Endodermal cell (in vitro differentiated cells): ENCODE measurements around the gene AFF3. TPM values are rescaled to one million over a fixed set of nuclear protein-coding genes. Genes with fewer than 3 reads are reported as not detected.

Experiments
- DNase-seq: peaks from one replicate; pipeline ENCODE4 v3.0.0-alpha.2; 2017
- H3K27ac ChIP-seq: 2 replicates; pipeline ENCODE4 v1.5.1; 2013; ENCODE audit warnings: mild to moderate bottlenecking, low read depth, low read length, moderate library complexity
- H3K27me3 ChIP-seq: 2 replicates; pipeline ENCODE4 v1.6.1; 2013; ENCODE audit warnings: mild to moderate bottlenecking, low read length, moderate library complexity; ENCODE audit not compliant: insufficient read depth, control insufficient read depth, poor library complexity, severe bottlenecking
- H3K36me3 ChIP-seq: 2 replicates; pipeline ENCODE4 v1.7.0; 2013; ENCODE audit warnings: mild to moderate bottlenecking, low read length, moderate library complexity; ENCODE audit not compliant: control insufficient read depth, insufficient read depth
- H3K4me1 ChIP-seq: one replicate; pipeline ENCODE4 v1.7.0; 2013; ENCODE audit warnings: low read length; ENCODE audit not compliant: control insufficient read depth, insufficient read depth
- H3K4me3 ChIP-seq: 2 replicates; pipeline ENCODE4 v1.5.1; 2013; ENCODE audit warnings: mild to moderate bottlenecking, low read length, moderate library complexity
- H3K9ac ChIP-seq: 2 replicates; pipeline ENCODE4 v1.6.1; 2013; ENCODE audit warnings: mild to moderate bottlenecking, low read length, moderate library complexity; ENCODE audit not compliant: poor library complexity, severe bottlenecking; ENCODE audit errors: extremely low read depth
- H3K9me3 ChIP-seq: 2 replicates; pipeline ENCODE4 v1.6.1; 2013; ENCODE audit warnings: mild to moderate bottlenecking, low read length, moderate library complexity; ENCODE audit not compliant: control insufficient read depth
- H3K27ac Mint-ChIP-seq: 2 replicates; pipeline ENCODE4 v1.8.0; 2020; ENCODE audit warnings: mixed read lengths
- H3K27me3 Mint-ChIP-seq: 2 replicates; pipeline ENCODE4 v1.8.0; 2021; ENCODE audit warnings: mild to moderate bottlenecking, mixed read lengths; ENCODE audit not compliant: insufficient read depth
- H3K36me3 Mint-ChIP-seq: 2 replicates; pipeline ENCODE4 v1.8.0; 2020; ENCODE audit warnings: low read depth, mixed read lengths
- H3K4me1 Mint-ChIP-seq: 2 replicates; pipeline ENCODE4 v1.8.0; 2020; ENCODE audit warnings: mixed read lengths
- H3K4me3 Mint-ChIP-seq: 2 replicates; pipeline ENCODE4 v1.8.0; 2020; ENCODE audit warnings: mild to moderate bottlenecking, moderate library complexity, mixed read lengths
- H3K9me3 Mint-ChIP-seq: 2 replicates; pipeline ENCODE4 v1.8.0; 2020; ENCODE audit warnings: mild to moderate bottlenecking, mixed read lengths
- CTCF ChIP-seq: fragments of 200-600 bp; sonication (generic); conservative IDR thresholded peaks from 2 replicates; pipeline ENCODE4 v1.5.0; 2021; ENCODE audit warnings: antibody characterized with exemption, mild to moderate bottlenecking
- WGBS, 2 experiments: methylation state at CpG; one replicate each; pipeline versions ENCODE4 v1.1.5 to v1.1.7; 2013; ENCODE audit warnings: missing lambda C conversion rate in 2 of 2, mixed read lengths in 1 of 2; ENCODE audit not compliant: insufficient coverage in 1 of 2, insufficient read length in 1 of 2; 5-methylcytosine and 5-hydroxymethylcytosine counted together
- total RNA-seq, 2 donors: library from RNA; stranded (reverse); fragmentation: NEBNext Ultra II Directional in 1 of 2; extraction: Animal tissue kit (Norgen Biotek cat#: 25700) in 1 of 2; gene quantifications; 2 replicates in 1 of 2; 3 replicates in 1 of 2; pipeline ENCODE4 v1.2.1, GENCODE V29; 2021

Gene AFF3
- total RNA-seq, 2 donors from 2014 or later = 0.62 to 0.73 TPM

- H3K27ac ChIP-seq = no peak overlapping the region
- no peak overlapping the region for H3K4me3 Mint-ChIP-seq
- H3K36me3 Mint-ChIP-seq = no peaks in the 10 kb centered on the region
- no peak for TF ChIP-seq CTCF
- H3K27me3 Mint-ChIP-seq = no peaks in the 10 kb centered on the region
- DNase-seq = no peak
- no peaks in the 10 kb centered on the region for H3K27me3 ChIP-seq
- H3K36me3 ChIP-seq = no peaks in the 10 kb centered on the region
- H3K4me1 ChIP-seq = no peaks in the 10 kb centered on the region
- peaks cover 15% of the 10 kb centered on the region for H3K9me3 ChIP-seq
- no peaks in the 10 kb centered on the region for H3K4me1 Mint-ChIP-seq
- peaks cover 16% of the 10 kb centered on the region for H3K9me3 Mint-ChIP-seq
- H3K9ac ChIP-seq = no peak overlapping the region
- no peak overlapping the region for H3K4me3 ChIP-seq
- no peak overlapping the region for H3K27ac Mint-ChIP-seq
Observed at GRCh38 chr2:99794414-99794813, 348.0 kb downstream of the AFF3 start.

- Histone ChIP-seq H3K9ac (no peak overlapping the region), H3K36me3 (no peaks in the 10 kb centered on the region), H3K27ac (no peak overlapping the region), H3K27me3 (no peaks in the 10 kb centered on the region), H3K4me1 (no peaks in the 10 kb centered on the region), H3K4me3 (no peak overlapping the region), H3K9me3 (peaks cover 15% of the 10 kb centered on the region)
- H3K27ac Mint-ChIP-seq = no peak overlapping the region
- H3K4me3 Mint-ChIP-seq = no peak overlapping the region
- H3K4me1 Mint-ChIP-seq = no peaks in the 10 kb centered on the region
- 88 to 93% methylated on average over 2 to 8 of the region's 8 CpGs for WGBS, 2 experiments
- no peaks in the 10 kb centered on the region for H3K27me3 Mint-ChIP-seq
- H3K36me3 Mint-ChIP-seq = no peaks in the 10 kb centered on the region
- H3K9me3 Mint-ChIP-seq = peaks cover 15% of the 10 kb centered on the region
- no peak for TF ChIP-seq CTCF
- no peak for DNase-seq
Observed at GRCh38 chr2:99793022-99793421, 349.4 kb downstream of the AFF3 start.

- Mint-ChIP-seq H3K27me3 (no peaks in the 10 kb centered on the region), H3K27ac (no peak overlapping the region), H3K9me3 (no peaks in the 10 kb centered on the region), H3K36me3 (no peaks in the 10 kb centered on the region), H3K4me3 (no peak overlapping the region), H3K4me1 (no peaks in the 10 kb centered on the region)
- TF ChIP-seq CTCF = no peak
- no peak overlapping the region for H3K9ac ChIP-seq
- no peak overlapping the region for H3K27ac ChIP-seq
- H3K27me3 ChIP-seq = no peaks in the 10 kb centered on the region
- no peak overlapping the region for H3K4me3 ChIP-seq
- H3K9me3 ChIP-seq = no peaks in the 10 kb centered on the region
- H3K36me3 ChIP-seq = no peaks in the 10 kb centered on the region
- H3K4me1 ChIP-seq = no peaks in the 10 kb centered on the region
- no peak for DNase-seq
- 69% methylated on average over 1 of the region's 1 CpG; no CpG with 5 or more reads in 1 of the 2 experiments for WGBS, 2 experiments
Observed at GRCh38 chr2:99789849-99790248, 352.5 kb downstream of the AFF3 start.
